K562 (cell line): Measurements from ENCODE around the gene CEMP1. TPM values are rescaled to one million over a fixed set of nuclear protein-coding genes. Genes with fewer than 3 reads are reported as not detected.

Experiments
- ATAC-seq: fragments of 200-7000 bp; cut with Tn5 transposase; 3 replicates; pipeline ENCODE4 v1.9.1; 2020; ENCODE audit warnings: moderate library complexity
- BruUV-seq: library from RNA; stranded (reverse); fragments of 400-500 nt; replicated peaks from 2 replicates; lab custom pipeline; 2021; lab: Mats Ljungman, UMichigan
- CTCF ChIA-PET: fragments of 300-600 bp; formaldehyde crosslinking; extraction: SDS; loops from one replicate; lab custom pipeline; 2021; ENCODE audit warnings: low intra/inter-chr PET ratio; lab: Yijun Ruan, JAX
- POLR2A ChIA-PET: fragments of 300-600, 350-650 bp; sonication (Branson Sonifier 250); formaldehyde crosslinking; extraction: SDS; loops from one replicate; lab custom pipeline; 2021; ENCODE audit warnings: antibody characterized with exemption, inconsistent platforms; lab: Yijun Ruan, JAX
- DNase-seq, 4 experiments: peaks; one replicate each; pipeline versions ENCODE4 v3.0.0 to v3.0.0-alpha.2; 2011 to 2018; ENCODE audit warnings: low spot score in 3 of 4, mixed read lengths in 3 of 4; ENCODE audit errors: extremely low read depth in 1 of 4
- FAIRE-seq: peaks from 2 replicates; lab custom pipeline; 2011; peaks lifted over from hg19 to GRCh38; lab: Jason Lieb, UNC
- H2AFZ ChIP-seq: 2 replicates; pipeline ENCODE4 v1.6.0; 2011; ENCODE audit warnings: low read depth, low read length, control low read depth, inconsistent platforms
- H3K27ac ChIP-seq: fragments of 200-600 bp; 3 replicates; pipeline ENCODE4 v1.8.0; 2011; ENCODE audit warnings: low read depth, mild to moderate bottlenecking, control low read depth, inconsistent platforms, low read length, moderate library complexity, mixed read lengths; ENCODE audit errors: extremely low read depth
- H3K27me3 ChIP-seq, 2 experiments: fragments of 300-600 bp in 1 of 2; 2 replicates in 1 of 2; 3 replicates in 1 of 2; pipeline versions ENCODE4 v1.6.0 to v1.8.0; 2011; ENCODE audit warnings: inconsistent platforms in 2 of 2, low read length in 2 of 2, mild to moderate bottlenecking in 1 of 2, mixed read lengths in 1 of 2, moderate library complexity in 1 of 2; ENCODE audit not compliant: control insufficient read depth in 2 of 2, insufficient read depth in 2 of 2
- H3K36me3 ChIP-seq: fragments of 300-600 bp; 3 replicates; pipeline ENCODE4 v1.8.0; 2011; ENCODE audit warnings: mild to moderate bottlenecking, low read length, inconsistent platforms; ENCODE audit not compliant: control insufficient read depth, insufficient read depth
- H3K4me1 ChIP-seq, 2 experiments: fragments of 200-600 bp in 1 of 2; replicated peaks in 1 of 2; 2 replicates in 1 of 2; 3 replicates in 1 of 2; pipeline versions ENCODE4 v1.5.1 to v1.8.0; 2011; ENCODE audit warnings: inconsistent platforms in 2 of 2, low read length in 2 of 2, mild to moderate bottlenecking in 1 of 2, mixed read lengths in 1 of 2, moderate library complexity in 1 of 2; ENCODE audit not compliant: control insufficient read depth in 2 of 2, insufficient read depth in 2 of 2
- H3K4me2 ChIP-seq: 2 replicates; pipeline ENCODE4 v1.6.1; 2011; ENCODE audit warnings: low read length, control low read depth, inconsistent platforms, mixed read lengths; ENCODE audit not compliant: insufficient read depth
- H3K4me3 ChIP-seq: fragments of 200-600 bp; sonication (generic), shearing (Covaris generic); 2 replicates; pipeline ENCODE4 v1.5.1; 2016; ENCODE audit warnings: control low read depth, inconsistent platforms
- H3K79me2 ChIP-seq: fragments of 200-600 bp; 3 replicates; pipeline ENCODE4 v1.8.0; 2011; ENCODE audit warnings: low read length, inconsistent platforms; ENCODE audit not compliant: control insufficient read depth, insufficient read depth
- H3K9ac ChIP-seq, 2 experiments: 2 replicates each; pipeline versions ENCODE4 v1.6.0 to v1.6.1; 2011; ENCODE audit warnings: low read depth in 2 of 2, low read length in 2 of 2, control low read depth in 1 of 2, inconsistent platforms in 1 of 2, mild to moderate bottlenecking in 1 of 2, mixed read lengths in 1 of 2; ENCODE audit not compliant: insufficient read depth in 1 of 2
- H3K9me1 ChIP-seq: one replicate; pipeline ENCODE4 v1.6.0; 2011; ENCODE audit warnings: inconsistent platforms, mild to moderate bottlenecking, low read length, moderate library complexity; ENCODE audit not compliant: control insufficient read depth, insufficient read depth
- H3K9me3 ChIP-seq: replicated peaks from 2 replicates; pipeline ENCODE4 v1.5.1; 2011; ENCODE audit warnings: low read depth, low read length, inconsistent platforms; ENCODE audit not compliant: control insufficient read depth, insufficient read depth
- H4K20me1 ChIP-seq: replicated peaks from 2 replicates; pipeline ENCODE4 v1.6.1; 2011; ENCODE audit warnings: low read length, inconsistent platforms, mixed read lengths; ENCODE audit not compliant: control insufficient read depth, insufficient read depth
- ATF7 ChIP-seq: fragments of 450-650 bp; IDR thresholded peaks from 2 replicates; pipeline ENCODE4 v1.7.1; 2014; ENCODE audit warnings: mild to moderate bottlenecking, moderate library complexity
- CHCHD3 ChIP-seq: fragments of 250-450 bp; sonication (Bioruptor Pico); IDR thresholded peaks from 2 replicates; pipeline ENCODE4 v2.1.2; 2022; ENCODE audit warnings: mild to moderate bottlenecking
- EP400 ChIP-seq: fragments of 450-650 bp; IDR thresholded peaks from 2 replicates; pipeline ENCODE4 v1.6.1; 2017; ENCODE audit warnings: antibody characterized with exemption, mild to moderate bottlenecking, moderate library complexity
- ETS2 ChIP-seq: IDR thresholded peaks from 2 replicates; pipeline ENCODE4 v1.6.1; 2016; ENCODE audit warnings: borderline replicate concordance, missing genetic modification characterization, mild to moderate bottlenecking, moderate library complexity, missing compliant biosample characterization; ENCODE audit not compliant: poor library complexity, severe bottlenecking
- KLF10 ChIP-seq: fragments of 250-450 bp; sonication (Bioruptor Pico); IDR thresholded peaks from 2 replicates; pipeline ENCODE4 v1.6.1; 2021; ENCODE audit warnings: matching md5 sums
- MBD1 ChIP-seq: fragments of 250-450 bp; sonication (Bioruptor Pico); IDR thresholded peaks from 2 replicates; pipeline ENCODE4 v1.8.0; 2022; ENCODE audit warnings: inconsistent platforms
- NR1H2 ChIP-seq: sonication (generic); formaldehyde crosslinking; IDR thresholded peaks from 2 replicates; pipeline ENCODE4 v1.4.0; 2020; ENCODE audit warnings: mild to moderate bottlenecking, missing genetic modification reagents
- STAG1 ChIP-seq: sonication (generic); formaldehyde crosslinking; IDR thresholded peaks from 2 replicates; pipeline ENCODE4 v1.5.0; 2020; ENCODE audit warnings: missing genetic modification reagents, borderline replicate concordance
- STAT6 ChIP-seq: sonication (generic); formaldehyde crosslinking; IDR thresholded peaks from 2 replicates; pipeline ENCODE4 v1.8.1; 2023; ENCODE audit warnings: mild to moderate bottlenecking, missing genetic modification reagents
- ZNF253 ChIP-seq: fragments of 250-450 bp; sonication (Bioruptor Pico); conservative IDR thresholded peaks from 2 replicates; pipeline ENCODE4 v1.6.1; 2021; ENCODE audit warnings: mild to moderate bottlenecking
- ZNF408 ChIP-seq: fragments of 250-450 bp; sonication (Bioruptor Pico); IDR thresholded peaks from 2 replicates; pipeline ENCODE4 v1.4.0; 2020; ENCODE audit warnings: low read depth, mild to moderate bottlenecking, moderate library complexity
- ZNF668 ChIP-seq: fragments of 250-450 bp; sonication (Bioruptor Pico); IDR thresholded peaks from 2 replicates; pipeline ENCODE4 v1.8.0; 2022; ENCODE audit warnings: mild to moderate bottlenecking, inconsistent platforms
- ZNF830 ChIP-seq: fragments of 250-450 bp; sonication (Bioruptor Pico); IDR thresholded peaks from 2 replicates; pipeline ENCODE4 v1.5.0; 2021; ENCODE audit warnings: mild to moderate bottlenecking
- WGBS: fragments of 100-300 bp; shearing (Covaris generic); methylation state at CpG from one replicate; pipeline ENCODE4 v1.1.6; 2016; ENCODE audit warnings: low coverage, mixed read lengths; ENCODE audit not compliant: insufficient coverage; ENCODE audit errors: missing lambda C conversion rate; 5-methylcytosine and 5-hydroxymethylcytosine counted together
- in situ Hi-C: fragments of 300-500 bp; cut with MboI; formaldehyde crosslinking; loops from 4 replicates; pipeline ENCODE4 v1.15.0; 2018; ENCODE audit warnings: inconsistent platforms, mixed read lengths
- intact Hi-C: fragments of 100-400 bp; cut with micrococcal nuclease; formaldehyde crosslinking; loops from 2 replicates; pipeline ENCODE4 v1.14.2; 2022
- polyA plus RNA-seq, 8 experiments: library from polyadenylated mRNA; depleted of rRNA in 4 of 8; stranded (reverse) in 5 of 8; unstranded in 3 of 8; fragments of >200 nt; fragmentation: Nextera tagmentation in 2 of 8; fragmentation: Illumina TruSeq in 1 of 8; extraction: Ambion mirVana in 2 of 8; extraction: Trizol in 1 of 8; gene quantifications; 2 replicates each; pipeline versions ENCODE4 v1.2.1 to v1.2.3, GENCODE V29; 2011 to 2014; ENCODE audit warnings: inconsistent platforms in 1 of 8, missing spikeins in 1 of 8
- total RNA-seq, 7 experiments: library from RNA; depleted of rRNA in 6 of 7; stranded (reverse); fragments of >200 nt in 6 of 7; fragmentation: Illumina TruSeq in 2 of 7; extraction: Trizol in 2 of 7; gene quantifications; 2 replicates each; pipeline versions ENCODE4 v1.2.1 to v1.2.3, GENCODE V29; 2011 to 2021; ENCODE audit warnings: low replicate concordance in 1 of 7

CEMP1 gene
- total and polyA plus RNA-seq, 9 of the 15 experiments (the other 6 are each of a cell fraction or from before 2014, with no cell fraction given), result 0.05 to 0.45 TPM; not detected in 7

- TF ChIP-seq STAT6 (CRISPR knock-in tag) (no peak), KLF10 (no peak), ZNF408 (CRISPR knock-in tag) (no peak), ZNF668 (CRISPR knock-in tag) (no peak), NR1H2 (CRISPR knock-in tag) (no peak), EP400 (no peak), ETS2 (tag) (no peak)
Observed at GRCh38 chr16:2481676-2482075, 49.5 kb downstream of the CEMP1 start (continued).

GRCh38 chr16:2480948-2481347, 50.3 kb downstream of the CEMP1 start:
- Histone ChIP-seq H2AFZ (no peak overlapping the region), H3K4me1 (peaks cover 69 to 94% of the 10 kb centered on the region in 2 experiments), H3K9me3 (no peaks in the 10 kb centered on the region), H3K36me3 (peaks cover 34% of the 10 kb centered on the region; the same call in 2 of the 3 replicates), H3K79me2 (peaks cover 95% of the 10 kb centered on the region), H3K9me1 (no peaks in the 10 kb centered on the region), H4K20me1 (peaks cover 8% of the 10 kb centered on the region; the same call in 1 of the 2 replicates), H3K4me3 (no peak overlapping the region), H3K9ac (peak overlapping the region in 1 of 2 experiments; percentile 81; a peak in 2 of 4 replicates), H3K4me2 (no peak overlapping the region), H3K27ac (no peak overlapping the region; the same call in 2 of the 3 replicates), H3K27me3 (no peaks in the 10 kb centered on the region)
- ATAC-seq (no peak), FAIRE-seq (no peak), DNase-seq (no peak)
- ChIA-PET CTCF (no interaction called here), POLR2A (interaction anchor here (1.3 to 2.2 kb wide), 2 partner anchors 8 to 20 kb away, joined by 3 to 8 read pairs; no protein-coding TSS in a partner anchor)
- 88% methylated on average over 12 of the region's 12 CpGs for WGBS
- BruUV-seq, result no TSS peak
- intact Hi-C loops (no loop called here), in situ Hi-C loops (no loop called here)
- TF ChIP-seq ZNF253 (CRISPR knock-in tag) (no peak), CHCHD3 (no peak), ATF7 (no peak), MBD1 (CRISPR knock-in tag) (no peak), ZNF830 (no peak), STAG1 (CRISPR knock-in tag) (no peak)
